DND-41 (cell line): ENCODE results near the gene SIAE.

ENCODE experiments used
- ATAC-seq: fragments of 200-7000 bp; cut with Tn5 transposase; 3 replicates; pipeline ENCODE4 v1.9.1; 2021; ENCODE audit warnings: low read depth; ENCODE audit not compliant: insufficient read depth
- DNase-seq: peaks from one replicate; pipeline ENCODE4 v3.0.0-alpha.2; 2020
- H2AFZ ChIP-seq: 2 replicates; pipeline ENCODE4 v1.6.0; 2012; ENCODE audit warnings: low read depth, low read length
- H3K27ac ChIP-seq: 2 replicates; pipeline ENCODE4 v1.5.1; 2012; ENCODE audit warnings: low read length, inconsistent platforms
- H3K27me3 ChIP-seq: fragments of 200-600 bp; sonication (generic); 2 replicates; pipeline ENCODE4 v1.6.0; 2012; ENCODE audit warnings: low read length, mild to moderate bottlenecking, inconsistent platforms; ENCODE audit not compliant: insufficient read depth, poor library complexity
- H3K36me3 ChIP-seq: 2 replicates; pipeline ENCODE4 v1.5.1; 2012; ENCODE audit warnings: low read length, inconsistent platforms; ENCODE audit not compliant: insufficient read depth
- H3K4me1 ChIP-seq: 2 replicates; pipeline ENCODE4 v1.5.1; 2012; ENCODE audit warnings: mild to moderate bottlenecking, low read length; ENCODE audit not compliant: insufficient read depth
- H3K4me2 ChIP-seq: 2 replicates; pipeline ENCODE4 v1.6.0; 2012; ENCODE audit warnings: mild to moderate bottlenecking, moderate library complexity, low read length, inconsistent platforms; ENCODE audit not compliant: insufficient read depth
- H3K4me3 ChIP-seq, 2 experiments: fragments of 200-600 bp in 1 of 2; shearing (Covaris generic) in 1 of 2; 2 replicates each; pipeline ENCODE4 v1.5.1; 2012 to 2016; ENCODE audit warnings: inconsistent platforms in 2 of 2, low read length in 2 of 2, mild to moderate bottlenecking in 2 of 2, low read depth in 1 of 2, moderate library complexity in 1 of 2
- H3K79me2 ChIP-seq: 2 replicates; pipeline ENCODE4 v1.6.0; 2012; ENCODE audit warnings: low read length, inconsistent platforms; ENCODE audit not compliant: insufficient read depth
- H3K9ac ChIP-seq: 2 replicates; pipeline ENCODE4 v1.6.0; 2012; ENCODE audit warnings: low read depth, mild to moderate bottlenecking, inconsistent platforms, low read length, moderate library complexity
- H3K9me3 ChIP-seq: 2 replicates; pipeline ENCODE4 v1.5.1; 2012; ENCODE audit warnings: low read length, moderate library complexity, mild to moderate bottlenecking, inconsistent platforms; ENCODE audit not compliant: insufficient read depth, severe bottlenecking
- H4K20me1 ChIP-seq: 2 replicates; pipeline ENCODE4 v1.6.0; 2012; ENCODE audit warnings: low read length; ENCODE audit not compliant: insufficient read depth
- EZH2 ChIP-seq: IDR thresholded peaks from 3 replicates; pipeline ENCODE4 v1.6.1; 2012; ENCODE audit warnings: borderline replicate concordance, low read depth, mild to moderate bottlenecking, moderate library complexity, low read length, inconsistent platforms; ENCODE audit not compliant: severe bottlenecking
- TF ChIP-seq, protein P1 (sequence below): IDR thresholded peaks from 2 replicates; pipeline ENCODE4 v1.5.1; 2012; ENCODE audit warnings: borderline replicate concordance, low read length, moderate library complexity, mild to moderate bottlenecking; ENCODE audit not compliant: poor library complexity, severe bottlenecking; ENCODE audit errors: extremely low read depth

SIAE gene

DNA sequence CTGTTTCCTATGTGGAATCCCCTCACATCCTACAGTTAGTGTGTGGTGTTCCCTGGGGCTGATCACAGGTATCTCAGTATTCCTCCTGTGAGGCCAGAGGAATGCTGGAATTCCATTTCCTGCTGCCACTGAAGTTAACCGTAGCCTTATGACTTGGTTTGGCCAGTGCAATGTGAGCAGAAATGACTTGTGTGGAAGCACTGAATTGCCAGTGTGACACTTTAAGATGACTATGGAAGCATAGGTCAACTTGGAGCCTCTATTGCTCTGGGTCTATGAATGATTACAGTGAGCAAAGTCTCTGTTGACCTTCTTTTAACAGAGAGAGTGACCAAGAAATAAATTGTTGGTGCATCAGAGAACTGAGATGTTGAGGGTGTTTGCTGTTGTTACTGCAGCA, 34.4 kb downstream of the SIAE start:
- DNase-seq (no peak), ATAC-seq (no peak)
- Histone ChIP-seq H3K4me2 (no peak overlapping the region), H3K36me3 (peaks cover 30% of the 10 kb centered on the region), H3K27ac (no peak overlapping the region), H3K9ac (no peak overlapping the region), H4K20me1 (no peaks in the 10 kb centered on the region), H3K27me3 (no peaks in the 10 kb centered on the region), H3K9me3 (no peaks in the 10 kb centered on the region), H2AFZ (no peak overlapping the region), H3K79me2 (no peaks in the 10 kb centered on the region), H3K4me3 (no peak overlapping the region), H3K4me1 (peaks cover 9% of the 10 kb centered on the region; the same call in 1 of the 2 replicates)
- no peak for TF ChIP-seq EZH2
- TF ChIP-seq, protein P1, sequence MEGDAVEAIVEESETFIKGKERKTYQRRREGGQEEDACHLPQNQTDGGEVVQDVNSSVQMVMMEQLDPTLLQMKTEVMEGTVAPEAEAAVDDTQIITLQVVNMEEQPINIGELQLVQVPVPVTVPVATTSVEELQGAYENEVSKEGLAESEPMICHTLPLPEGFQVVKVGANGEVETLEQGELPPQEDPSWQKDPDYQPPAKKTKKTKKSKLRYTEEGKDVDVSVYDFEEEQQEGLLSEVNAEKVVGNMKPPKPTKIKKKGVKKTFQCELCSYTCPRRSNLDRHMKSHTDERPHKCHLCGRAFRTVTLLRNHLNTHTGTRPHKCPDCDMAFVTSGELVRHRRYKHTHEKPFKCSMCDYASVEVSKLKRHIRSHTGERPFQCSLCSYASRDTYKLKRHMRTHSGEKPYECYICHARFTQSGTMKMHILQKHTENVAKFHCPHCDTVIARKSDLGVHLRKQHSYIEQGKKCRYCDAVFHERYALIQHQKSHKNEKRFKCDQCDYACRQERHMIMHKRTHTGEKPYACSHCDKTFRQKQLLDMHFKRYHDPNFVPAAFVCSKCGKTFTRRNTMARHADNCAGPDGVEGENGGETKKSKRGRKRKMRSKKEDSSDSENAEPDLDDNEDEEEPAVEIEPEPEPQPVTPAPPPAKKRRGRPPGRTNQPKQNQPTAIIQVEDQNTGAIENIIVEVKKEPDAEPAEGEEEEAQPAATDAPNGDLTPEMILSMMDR, result no peak

DNA sequence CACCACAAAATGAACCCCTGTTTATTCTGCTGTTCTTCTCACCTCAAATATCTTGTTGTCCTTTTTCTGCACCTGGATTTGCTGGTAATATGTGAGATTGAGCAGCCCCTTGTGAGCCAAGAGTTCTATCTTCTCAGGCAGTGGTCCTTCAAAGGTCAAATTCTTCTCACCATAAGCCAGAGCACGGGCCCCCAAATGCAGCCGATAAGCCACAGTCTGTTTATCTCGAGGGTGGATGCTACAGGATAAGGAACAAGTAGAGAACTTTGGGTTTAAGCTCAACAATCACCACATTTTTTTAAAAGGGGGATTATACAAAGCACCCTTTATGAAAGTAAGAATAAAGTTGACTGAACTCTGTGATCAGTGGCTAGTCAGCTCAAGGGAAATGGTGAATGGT, 35.0 kb downstream of the SIAE start:
- H3K4me1 ChIP-seq, result peaks cover 2% of the 10 kb centered on the region; the same call in 1 of the 2 replicates
- no peak overlapping the region for H3K4me3 ChIP-seq
- H3K9me3 ChIP-seq, result no peaks in the 10 kb centered on the region
- H3K27ac ChIP-seq, result no peak overlapping the region
- H4K20me1 ChIP-seq, result no peaks in the 10 kb centered on the region
- DNase-seq, result no peak
- no peak overlapping the region for H2AFZ ChIP-seq
- H3K9ac ChIP-seq, result no peak overlapping the region
- H3K79me2 ChIP-seq, result no peaks in the 10 kb centered on the region
- H3K27me3 ChIP-seq, result no peaks in the 10 kb centered on the region
- H3K4me2 ChIP-seq, result no peak overlapping the region
- H3K36me3 ChIP-seq, result peaks cover 36% of the 10 kb centered on the region
- no peak for TF ChIP-seq EZH2
- TF ChIP-seq, protein P1, result no peak
- ATAC-seq, result no peak

DNA sequence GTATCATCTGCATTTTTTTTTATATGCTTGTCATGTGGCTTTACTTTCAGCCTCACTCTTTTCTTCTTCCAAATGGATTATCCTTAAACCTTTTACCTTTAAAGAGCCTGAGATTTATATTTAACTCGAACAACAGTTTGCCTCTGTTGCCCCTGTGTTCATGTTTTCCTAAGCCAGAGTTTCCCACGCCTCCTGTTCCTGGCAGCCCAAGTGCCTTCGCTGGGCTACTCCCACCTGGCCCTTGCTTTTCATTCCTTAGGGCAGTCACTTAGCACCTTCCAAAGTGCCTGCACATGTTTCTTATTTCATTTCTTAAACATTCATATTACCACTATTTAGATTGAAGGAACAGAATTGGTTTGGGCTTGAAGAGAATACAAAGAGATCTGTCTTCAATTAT, 37.6 kb downstream of the SIAE start:
- Histone ChIP-seq H3K79me2 (no peaks in the 10 kb centered on the region), H3K9ac (no peak overlapping the region), H3K4me3 (no peak overlapping the region), H4K20me1 (no peaks in the 10 kb centered on the region), H3K36me3 (peaks cover 61% of the 10 kb centered on the region), H3K4me1 (no peaks in the 10 kb centered on the region), H3K27me3 (no peaks in the 10 kb centered on the region), H2AFZ (no peak overlapping the region), H3K27ac (no peak overlapping the region), H3K4me2 (no peak overlapping the region), H3K9me3 (no peaks in the 10 kb centered on the region)
- ATAC-seq (no peak), DNase-seq (no peak)
- no peak for TF ChIP-seq EZH2
- TF ChIP-seq, protein P1, result no peak

DNA sequence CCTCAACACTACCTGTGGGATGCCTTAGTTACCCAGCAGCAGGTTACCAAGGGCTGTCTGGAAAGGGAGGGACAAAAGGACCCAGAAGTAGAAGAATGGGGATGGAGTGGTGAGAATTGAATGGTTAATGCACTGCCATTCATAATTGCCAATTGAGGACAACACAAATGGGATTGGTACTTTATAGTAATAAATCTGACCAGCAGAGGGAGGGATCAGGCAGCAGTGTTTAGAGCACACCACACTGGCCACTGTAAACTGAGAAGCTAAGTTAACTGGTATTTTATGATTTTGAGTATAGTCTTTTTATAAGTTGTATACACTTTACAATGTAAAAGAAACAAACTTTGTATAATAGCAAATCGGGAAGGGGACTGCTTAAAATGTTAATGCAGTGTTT, 40.2 kb downstream of the SIAE start:
- Histone ChIP-seq H3K27me3 (no peaks in the 10 kb centered on the region), H3K79me2 (no peaks in the 10 kb centered on the region), H3K4me1 (no peaks in the 10 kb centered on the region), H3K9me3 (no peaks in the 10 kb centered on the region), H3K4me3 (no peak overlapping the region), H3K36me3 (peaks cover 81% of the 10 kb centered on the region), H2AFZ (no peak overlapping the region), H3K4me2 (no peak overlapping the region), H3K9ac (no peak overlapping the region), H3K27ac (no peak overlapping the region), H4K20me1 (no peaks in the 10 kb centered on the region)
- no peak for TF ChIP-seq EZH2
- TF ChIP-seq, protein P1, result no peak
- no peak for DNase-seq
- no peak for ATAC-seq
